HG02571 (cell line): ENCODE measurements around the gene ALKBH3.

Experiments used
- ATAC-seq: cut with Tn5 transposase; IDR thresholded peaks from one replicate; pipeline ENCODE4 v1.9.1; 2021; ENCODE audit warnings: mild to moderate bottlenecking, moderate library complexity; ENCODE audit not compliant: unreplicated experiment

The ALKBH3 gene

GRCh38 chr11:43955381-43956118 lies 74.9 kb downstream of the ALKBH3 start:
- no peak for ATAC-seq

GRCh38 chr11:43957571-43957970 lies 76.9 kb downstream of the ALKBH3 start:
- ATAC-seq, result no peak

GRCh38 chr11:43959321-43959995 lies 78.8 kb downstream of the ALKBH3 start:
- no peak for ATAC-seq

- ATAC-seq, result no peak
These were observed 82.0 kb downstream of the ALKBH3 start for GRCh38 chr11:43962383-43963278.

GRCh38 chr11:43963279-43963620 lies 82.6 kb downstream of the ALKBH3 start:
- ATAC-seq, result no peak

GRCh38 chr11:43967661-43968060 lies 87.0 kb downstream of the ALKBH3 start:
- ATAC-seq, result no peak

- ATAC-seq, result no peak
These were observed 88.1 kb downstream of the ALKBH3 start for GRCh38 chr11:43968719-43969118.

- no peak for ATAC-seq
These were observed 88.9 kb downstream of the ALKBH3 start for GRCh38 chr11:43969543-43969942.
